ENCODE results near the gene PRDM16. TPM values are rescaled to one million over a fixed set of nuclear protein-coding genes. Genes with fewer than 3 reads are reported as not detected.
A peak's percentile ranks its signal among the peaks of the same experiment; 100 is the strongest.

Gene PRDM16
- polyA plus RNA-seq, 1 of the 3 experiments (the other 2 are of a cell fraction): not detected

DNA sequence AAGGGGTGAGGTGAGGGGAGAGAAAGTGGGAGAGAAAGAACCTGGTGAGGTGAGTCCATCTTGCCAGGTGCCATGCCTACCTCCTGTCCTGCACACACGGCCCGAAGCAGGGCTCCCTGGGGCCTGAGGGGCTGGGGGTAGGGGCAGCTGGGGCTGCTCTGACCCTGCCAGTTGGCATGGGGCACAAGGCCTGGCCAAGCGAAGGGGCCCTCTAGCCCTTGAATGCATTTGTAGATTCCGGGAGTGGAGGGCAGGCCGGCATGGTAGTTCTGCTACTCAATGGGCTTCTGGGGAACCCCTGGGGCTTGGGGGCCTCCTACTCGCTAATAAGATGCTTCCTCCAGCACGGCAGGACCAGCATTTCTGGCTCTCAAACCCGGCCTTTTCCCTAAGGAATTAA, 3.6 kb upstream of the PRDM16 start (continued):
- TF ChIP-seq, protein P1, sequence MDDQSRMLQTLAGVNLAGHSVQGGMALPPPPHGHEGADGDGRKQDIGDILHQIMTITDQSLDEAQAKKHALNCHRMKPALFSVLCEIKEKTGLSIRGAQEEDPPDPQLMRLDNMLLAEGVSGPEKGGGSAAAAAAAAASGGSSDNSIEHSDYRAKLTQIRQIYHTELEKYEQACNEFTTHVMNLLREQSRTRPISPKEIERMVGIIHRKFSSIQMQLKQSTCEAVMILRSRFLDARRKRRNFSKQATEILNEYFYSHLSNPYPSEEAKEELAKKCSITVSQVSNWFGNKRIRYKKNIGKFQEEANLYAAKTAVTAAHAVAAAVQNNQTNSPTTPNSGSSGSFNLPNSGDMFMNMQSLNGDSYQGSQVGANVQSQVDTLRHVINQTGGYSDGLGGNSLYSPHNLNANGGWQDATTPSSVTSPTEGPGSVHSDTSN (IDR thresholded peaks at IDR 0.05): no peak
- no peak for TF ChIP-seq ELF1 (IDR thresholded peaks at IDR 0.05)

DNA sequence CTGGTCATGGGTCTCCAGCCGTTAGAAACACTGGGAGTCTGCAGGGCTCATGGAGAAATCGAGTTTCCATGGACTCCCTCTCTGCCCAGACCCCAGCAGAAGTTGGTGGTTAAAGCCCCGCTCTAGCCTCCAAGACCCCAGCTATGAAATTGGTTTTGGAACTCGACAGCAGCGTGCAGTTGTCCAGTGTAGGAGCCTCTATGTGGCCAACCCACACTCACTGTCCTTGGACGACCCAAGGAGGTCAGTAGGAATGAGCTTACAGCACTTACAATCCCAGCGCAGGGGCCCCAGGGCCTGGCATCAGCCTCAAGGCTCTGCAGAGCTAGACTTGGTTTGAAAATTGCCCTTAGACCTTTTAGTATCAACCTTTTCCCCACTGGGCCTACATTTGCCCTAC, 3.2 kb upstream of the PRDM16 start:
- H3K9me3 ChIP-seq: no peaks in the 10 kb centered on the region
- H3K4me2 ChIP-seq: no peak overlapping the region
- H3K4me3 ChIP-seq (ENCODE audit: low read depth in 2 of 2, low read length in 1 of 2): no peak overlapping the region
- WGBS (ENCODE audit: low lambda C conversion rate): 5% methylated on average over 4 of the region's 7 CpGs
- no peak overlapping the region for H3K27ac ChIP-seq (ENCODE audit: low read depth in 2 of 2, low read length in 1 of 2)
- no peaks in the 10 kb centered on the region for H3K36me3 ChIP-seq (replicated peaks in 1 of 2; ENCODE audit: control insufficient read depth in 1 of 2, insufficient read depth in 2 of 2, low read length in 1 of 2)
- H2AFZ ChIP-seq (ENCODE audit: low read depth): no peak overlapping the region
- TF ChIP-seq GABPA (IDR thresholded peaks at IDR 0.05; ENCODE audit: low read depth): no peak
- TF ChIP-seq, protein P1 (IDR thresholded peaks at IDR 0.05): no peak
- ChIA-PET POLR2A (no interaction called here), CTCF (interaction anchor here (1.1 to 1.2 kb wide), 3 partner anchors 13 to 359 kb away, joined by 3 to 4 read pairs (median 3); no protein-coding TSS in a partner anchor)
- peaks cover 49% of the 10 kb centered on the region for H3K27me3 ChIP-seq (ENCODE audit: insufficient read depth)
- H3K9ac ChIP-seq: no peak overlapping the region
- H3F3A ChIP-seq (replicated peaks; ENCODE audit: insufficient read depth): no peaks in the 10 kb centered on the region
- H4K20me1 ChIP-seq (ENCODE audit: insufficient read depth): no peaks in the 10 kb centered on the region
- DNase-seq: no peak
- no peaks in the 10 kb centered on the region for H3K4me1 ChIP-seq (ENCODE audit: control insufficient read depth in 1 of 2, insufficient read depth in 2 of 2, low read depth in 1 of 2, low read length in 1 of 2)
- no peaks in the 10 kb centered on the region for H3K79me2 ChIP-seq (ENCODE audit: insufficient read depth)
- H3K9me2 ChIP-seq: no peaks in the 10 kb centered on the region

DNA sequence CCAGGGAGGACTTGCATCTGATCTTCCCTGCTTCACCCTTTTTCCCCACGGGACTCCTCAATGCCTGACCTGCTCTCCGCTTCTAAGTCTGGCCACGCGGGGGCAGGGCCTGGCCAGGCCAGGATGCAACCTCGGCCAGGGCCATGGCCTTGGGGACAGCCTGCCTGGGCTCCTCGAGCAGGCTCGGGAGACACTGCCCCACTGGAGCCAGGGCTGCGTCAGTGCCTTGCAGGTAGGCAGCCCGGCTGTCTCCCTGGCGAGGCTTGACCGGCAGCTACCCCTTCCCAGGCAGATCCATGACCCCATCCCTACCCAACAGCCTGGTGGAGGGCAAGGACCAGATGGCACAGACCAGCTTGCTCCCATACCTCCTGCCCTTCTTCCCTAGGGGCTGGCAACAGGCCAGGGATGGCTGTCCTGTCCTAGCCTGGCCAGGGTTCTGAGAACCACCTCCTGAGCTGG, 2.7 kb upstream of the PRDM16 start:
- Histone ChIP-seq H3K79me2 (ENCODE audit: insufficient read depth) (no peaks in the 10 kb centered on the region), H4K20me1 (ENCODE audit: insufficient read depth) (no peaks in the 10 kb centered on the region), H3K27me3 (ENCODE audit: insufficient read depth) (peaks cover 53% of the 10 kb centered on the region), H3K4me1 (ENCODE audit: control insufficient read depth in 1 of 2, insufficient read depth in 2 of 2, low read depth in 1 of 2, low read length in 1 of 2) (no peaks in the 10 kb centered on the region), H3K27ac (ENCODE audit: low read depth in 2 of 2, low read length in 1 of 2) (no peak overlapping the region), H3K9ac (no peak overlapping the region), H3K36me3 (replicated peaks in 1 of 2; ENCODE audit: control insufficient read depth in 1 of 2, insufficient read depth in 2 of 2, low read length in 1 of 2) (no peaks in the 10 kb centered on the region), H2AFZ (ENCODE audit: low read depth) (no peak overlapping the region), H3K9me3 (no peaks in the 10 kb centered on the region), H3F3A (replicated peaks; ENCODE audit: insufficient read depth) (no peaks in the 10 kb centered on the region), H3K9me2 (no peaks in the 10 kb centered on the region), H3K4me2 (no peak overlapping the region), H3K4me3 (ENCODE audit: low read depth in 2 of 2, low read length in 1 of 2) (no peak overlapping the region)
- POLR2A ChIA-PET: no interaction called here
- WGBS (ENCODE audit: low lambda C conversion rate): 11% methylated on average over 4 of the region's 11 CpGs
- DNase-seq: peak; percentile 71
- CTCF ChIA-PET: interaction anchor here (0.7 to 1.2 kb wide), 4 partner anchors 12 to 358 kb away, joined by 3 to 4 read pairs (median 3); no protein-coding TSS in a partner anchor
- TF ChIP-seq, protein P2, sequence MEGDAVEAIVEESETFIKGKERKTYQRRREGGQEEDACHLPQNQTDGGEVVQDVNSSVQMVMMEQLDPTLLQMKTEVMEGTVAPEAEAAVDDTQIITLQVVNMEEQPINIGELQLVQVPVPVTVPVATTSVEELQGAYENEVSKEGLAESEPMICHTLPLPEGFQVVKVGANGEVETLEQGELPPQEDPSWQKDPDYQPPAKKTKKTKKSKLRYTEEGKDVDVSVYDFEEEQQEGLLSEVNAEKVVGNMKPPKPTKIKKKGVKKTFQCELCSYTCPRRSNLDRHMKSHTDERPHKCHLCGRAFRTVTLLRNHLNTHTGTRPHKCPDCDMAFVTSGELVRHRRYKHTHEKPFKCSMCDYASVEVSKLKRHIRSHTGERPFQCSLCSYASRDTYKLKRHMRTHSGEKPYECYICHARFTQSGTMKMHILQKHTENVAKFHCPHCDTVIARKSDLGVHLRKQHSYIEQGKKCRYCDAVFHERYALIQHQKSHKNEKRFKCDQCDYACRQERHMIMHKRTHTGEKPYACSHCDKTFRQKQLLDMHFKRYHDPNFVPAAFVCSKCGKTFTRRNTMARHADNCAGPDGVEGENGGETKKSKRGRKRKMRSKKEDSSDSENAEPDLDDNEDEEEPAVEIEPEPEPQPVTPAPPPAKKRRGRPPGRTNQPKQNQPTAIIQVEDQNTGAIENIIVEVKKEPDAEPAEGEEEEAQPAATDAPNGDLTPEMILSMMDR (IDR thresholded peaks at IDR 0.05): peak; percentile 49
- TF ChIP-seq FOXJ3 (CRISPR knock-in tag; IDR thresholded peaks at IDR 0.05): no peak
- TF ChIP-seq EP300 (IDR thresholded peaks at IDR 0.05; ENCODE audit: borderline replicate concordance in 1 of 2, low read depth in 1 of 2, low read length in 1 of 2): no peak
- TF ChIP-seq TAF1 (IDR thresholded peaks at IDR 0.05; ENCODE audit: borderline replicate concordance, low read depth, low read length): no peak
- no peak for TF ChIP-seq GATA2 (CRISPR knock-in tag; IDR thresholded peaks at IDR 0.05)
- TF ChIP-seq, protein P3, sequence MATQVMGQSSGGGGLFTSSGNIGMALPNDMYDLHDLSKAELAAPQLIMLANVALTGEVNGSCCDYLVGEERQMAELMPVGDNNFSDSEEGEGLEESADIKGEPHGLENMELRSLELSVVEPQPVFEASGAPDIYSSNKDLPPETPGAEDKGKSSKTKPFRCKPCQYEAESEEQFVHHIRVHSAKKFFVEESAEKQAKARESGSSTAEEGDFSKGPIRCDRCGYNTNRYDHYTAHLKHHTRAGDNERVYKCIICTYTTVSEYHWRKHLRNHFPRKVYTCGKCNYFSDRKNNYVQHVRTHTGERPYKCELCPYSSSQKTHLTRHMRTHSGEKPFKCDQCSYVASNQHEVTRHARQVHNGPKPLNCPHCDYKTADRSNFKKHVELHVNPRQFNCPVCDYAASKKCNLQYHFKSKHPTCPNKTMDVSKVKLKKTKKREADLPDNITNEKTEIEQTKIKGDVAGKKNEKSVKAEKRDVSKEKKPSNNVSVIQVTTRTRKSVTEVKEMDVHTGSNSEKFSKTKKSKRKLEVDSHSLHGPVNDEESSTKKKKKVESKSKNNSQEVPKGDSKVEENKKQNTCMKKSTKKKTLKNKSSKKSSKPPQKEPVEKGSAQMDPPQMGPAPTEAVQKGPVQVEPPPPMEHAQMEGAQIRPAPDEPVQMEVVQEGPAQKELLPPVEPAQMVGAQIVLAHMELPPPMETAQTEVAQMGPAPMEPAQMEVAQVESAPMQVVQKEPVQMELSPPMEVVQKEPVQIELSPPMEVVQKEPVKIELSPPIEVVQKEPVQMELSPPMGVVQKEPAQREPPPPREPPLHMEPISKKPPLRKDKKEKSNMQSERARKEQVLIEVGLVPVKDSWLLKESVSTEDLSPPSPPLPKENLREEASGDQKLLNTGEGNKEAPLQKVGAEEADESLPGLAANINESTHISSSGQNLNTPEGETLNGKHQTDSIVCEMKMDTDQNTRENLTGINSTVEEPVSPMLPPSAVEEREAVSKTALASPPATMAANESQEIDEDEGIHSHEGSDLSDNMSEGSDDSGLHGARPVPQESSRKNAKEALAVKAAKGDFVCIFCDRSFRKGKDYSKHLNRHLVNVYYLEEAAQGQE (IDR thresholded peaks at IDR 0.05; ENCODE audit: low read depth, low read length): no peak
- TF ChIP-seq, protein P1 (IDR thresholded peaks at IDR 0.05): no peak
- no peak for TF ChIP-seq TCF12 (IDR thresholded peaks at IDR 0.05)
- TF ChIP-seq YY1 (IDR thresholded peaks at IDR 0.05; ENCODE audit: low read depth): no peak
- TF ChIP-seq SMC3 (IDR thresholded peaks at IDR 0.05; ENCODE audit: low read depth, low read length): peak; percentile 37; the same call in 1 of the 2 replicates
- TF ChIP-seq TEAD4 (IDR thresholded peaks at IDR 0.05; ENCODE audit: borderline replicate concordance, insufficient read depth): no peak
- TF ChIP-seq JUND (IDR thresholded peaks at IDR 0.05): no peak
- no peak for TF ChIP-seq RFX5 (IDR thresholded peaks at IDR 0.05; ENCODE audit: low read length)
- TF ChIP-seq FOSL2 (IDR thresholded peaks at IDR 0.05; ENCODE audit: borderline replicate concordance, low read depth): no peak
- TF ChIP-seq FOXM1 (IDR thresholded peaks at IDR 0.05; ENCODE audit: low read depth): no peak
- no peak for TF ChIP-seq RXRA (IDR thresholded peaks at IDR 0.05; ENCODE audit: borderline replicate concordance, low read depth)

Data from SK-N-SH (cell line).